NCI-H2227 treated with DMSO at 0.1 percent for 48 hours (cell line): ENCODE results near the gene S100A5.
"Not testable (repeated sequence)": the region's sequence is repeated elsewhere in the genome, so short reads cannot be mapped to it uniquely, and the experiment has no call there.

Experiments used
- DNase-seq: peaks from one replicate; lab custom pipeline; 2025; lab: John Stamatoyannopoulos, UW

Gene S100A5

GRCh38 chr1:153540394-153541361, at the start of gene S100A5:
Gene S100A5 (minus strand): TSS chr1:153540934. CDS start chr1:153540191, 743 bp downstream.
- DNase-seq = no peak

- DNase-seq = no peak
Observed at GRCh38 chr1:153588482-153588881, 47.7 kb upstream of the S100A5 start.

GRCh38 chr1:153588033-153588432, 47.3 kb upstream of the S100A5 start:
- not testable (repeated sequence) for DNase-seq

GRCh38 chr1:153587314-153587713, 46.6 kb upstream of the S100A5 start:
- DNase-seq = no peak

GRCh38 chr1:153586347-153586746, 45.6 kb upstream of the S100A5 start:
- no peak for DNase-seq

- no peak for DNase-seq
Observed at GRCh38 chr1:153585006-153585405, 44.3 kb upstream of the S100A5 start.

GRCh38 chr1:153583976-153584375, 43.2 kb upstream of the S100A5 start:
- DNase-seq = no peak

- DNase-seq = not testable (repeated sequence)
Observed at GRCh38 chr1:153583514-153583913, 42.8 kb upstream of the S100A5 start.

GRCh38 chr1:153582836-153583235, 42.1 kb upstream of the S100A5 start:
- not testable (repeated sequence) for DNase-seq

- DNase-seq = no peak
Observed at GRCh38 chr1:153578936-153579335, 38.2 kb upstream of the S100A5 start.

- DNase-seq = no peak
Observed at GRCh38 chr1:153578490-153578889, 37.8 kb upstream of the S100A5 start.

- no peak for DNase-seq
Observed at GRCh38 chr1:153577624-153578051, 36.9 kb upstream of the S100A5 start.

- DNase-seq = no peak
Observed at GRCh38 chr1:153577138-153577537, 36.4 kb upstream of the S100A5 start.

- DNase-seq = not testable (repeated sequence)
Observed at GRCh38 chr1:153575497-153575896, 34.8 kb upstream of the S100A5 start.

- not testable (repeated sequence) for DNase-seq
Observed at GRCh38 chr1:153575081-153575491, 34.4 kb upstream of the S100A5 start.

GRCh38 chr1:153573351-153573750, 32.6 kb upstream of the S100A5 start:
- peak; percentile 21 for DNase-seq

GRCh38 chr1:153572569-153573015, 31.9 kb upstream of the S100A5 start:
- no peak for DNase-seq

- no peak for DNase-seq
Observed at GRCh38 chr1:153571706-153572105, 31.0 kb upstream of the S100A5 start.

- DNase-seq = no peak
Observed at GRCh38 chr1:153570874-153571273, 30.1 kb upstream of the S100A5 start.

- no peak for DNase-seq
Observed at GRCh38 chr1:153569465-153569864, 28.7 kb upstream of the S100A5 start.

GRCh38 chr1:153568367-153569099, 27.8 kb upstream of the S100A5 start:
- DNase-seq = peak; percentile 92

GRCh38 chr1:153567621-153568366, 27.1 kb upstream of the S100A5 start:
- no peak for DNase-seq
